Fibroblast of skin of right biceps (primary cell): ENCODE data around the gene EIF2A.
"Not testable (repeated sequence)": the region's sequence is repeated elsewhere in the genome, so short reads cannot be mapped to it uniquely, and the experiment has no call there.

Source experiments
- DNase-seq: peaks from one replicate; pipeline ENCODE4 v3.0.0-alpha.2; 2013

Gene EIF2A

DNA sequence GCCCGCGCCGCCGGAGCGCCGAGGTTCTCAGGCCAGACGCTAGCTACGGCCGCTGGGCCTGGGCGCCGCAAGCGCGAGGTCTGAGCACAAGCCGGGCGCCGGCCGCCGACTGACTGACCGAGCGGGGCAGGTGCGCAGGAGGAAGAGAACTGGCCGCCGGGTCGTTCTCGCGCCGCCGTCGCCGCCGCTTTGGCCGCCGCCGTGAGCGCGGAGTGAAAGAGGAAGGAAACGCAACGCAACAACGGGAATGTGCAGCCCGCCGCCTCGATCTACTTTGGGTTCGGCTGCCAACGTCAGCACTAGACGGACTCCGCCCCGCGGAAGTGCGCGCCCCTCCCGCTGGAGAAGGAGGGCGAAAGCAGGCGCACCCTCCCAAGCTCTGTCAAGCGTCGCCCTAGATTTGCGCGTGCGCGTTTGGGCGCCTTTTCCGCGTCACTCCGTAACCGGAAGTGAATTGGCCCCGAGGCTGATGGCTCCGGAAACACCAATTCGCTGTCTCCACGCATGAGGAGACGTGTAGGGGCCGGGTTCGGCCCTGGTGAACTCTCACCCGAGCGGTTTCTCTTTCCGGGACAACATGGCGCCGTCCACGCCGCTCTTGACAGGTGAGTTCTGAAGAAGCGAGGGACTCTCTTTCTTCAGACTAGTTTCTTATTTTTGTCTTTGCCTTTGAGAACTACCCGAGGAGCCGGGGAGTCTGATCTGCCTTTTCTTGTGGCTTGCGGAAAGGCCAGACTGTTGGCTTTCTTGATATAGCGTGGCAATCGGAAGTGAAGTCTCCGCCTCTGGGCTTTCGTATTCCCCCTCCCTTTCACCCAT lies at the start of gene EIF2A, which contains the start of gene SERP1:
EIF2A (plus strand) TSS at position 562 of the 819 bp plus-strand sequence; CDS start at position 578, 16 bp downstream.
SERP1 (minus strand) TSS at position 271 of the 819 bp plus-strand sequence. CDS start 361 bp downstream, outside the sequence.
- peak; percentile 99 for DNase-seq

DNA sequence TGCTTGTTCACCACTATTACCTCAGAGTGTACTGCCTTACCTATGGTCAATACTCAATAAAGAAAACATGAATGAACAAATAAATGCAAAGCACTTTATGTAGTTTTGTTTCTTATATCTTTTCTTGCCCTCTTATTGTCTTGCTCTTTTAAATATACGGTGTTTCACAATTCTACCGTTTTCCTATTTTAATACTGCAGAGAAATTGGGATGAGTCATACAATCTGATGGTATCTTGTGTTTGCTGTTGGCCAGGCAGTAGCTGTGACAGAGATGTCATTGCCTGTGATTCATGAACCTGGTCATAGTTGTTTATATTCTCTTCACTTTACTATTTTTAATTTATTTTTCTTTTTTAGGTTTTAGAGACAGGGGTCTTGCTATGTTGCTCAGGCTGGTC lies 48.6 kb upstream of the EIF2A start:
- peak; percentile 59 for DNase-seq

DNA sequence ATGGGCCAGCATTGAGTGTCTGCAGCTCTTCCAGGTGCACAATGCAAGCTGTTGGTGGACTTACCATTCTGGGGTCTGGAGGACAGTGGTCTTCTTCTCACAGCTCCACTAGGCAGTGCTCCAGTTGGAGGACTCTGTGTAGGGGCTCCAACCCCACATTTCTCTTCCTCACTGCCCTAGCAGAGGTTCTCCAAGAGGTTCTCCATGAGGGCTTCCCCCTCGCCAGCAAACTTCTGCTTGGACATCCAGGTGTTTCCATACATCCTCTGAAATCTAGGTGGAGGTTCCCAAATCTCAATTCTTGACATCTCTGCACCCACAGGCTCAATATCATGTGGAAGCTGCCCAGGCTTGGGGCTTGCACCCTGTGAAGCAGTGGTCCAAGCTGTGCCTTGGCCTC lies 45.6 kb upstream of the EIF2A start:
- DNase-seq, result not testable (repeated sequence)

DNA sequence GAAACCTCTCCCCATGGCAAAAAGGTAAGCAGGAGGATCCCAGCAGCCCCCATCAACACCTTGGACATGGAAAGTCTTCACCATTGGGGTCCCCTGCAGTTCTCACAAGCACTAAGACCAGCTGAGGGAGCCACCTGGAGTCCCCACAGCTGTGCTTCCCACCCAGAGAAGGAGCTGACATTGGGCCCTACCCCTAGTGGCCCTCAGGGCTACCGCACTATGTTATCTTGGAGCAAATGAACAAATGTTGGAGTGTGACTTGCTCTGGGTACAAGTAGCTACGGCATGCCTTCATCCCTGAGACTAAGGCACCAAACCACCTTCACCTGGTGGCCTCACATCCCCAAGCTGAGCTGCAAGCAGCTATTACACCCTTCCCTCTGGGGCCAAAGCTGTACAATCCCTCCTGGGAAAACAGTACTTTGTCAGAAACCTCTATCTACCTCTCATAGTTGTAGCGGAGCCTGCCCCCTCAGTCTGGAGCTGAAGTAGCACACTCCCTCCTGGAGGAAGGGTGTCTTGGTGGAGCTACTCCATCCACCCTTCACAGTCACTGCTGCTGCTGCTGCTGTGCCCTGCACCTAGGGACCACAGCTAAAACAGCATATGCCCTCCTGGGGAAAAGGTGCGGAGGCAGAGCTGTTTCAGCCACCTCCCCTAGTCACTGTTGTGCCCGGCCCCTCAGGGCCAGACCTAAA lies 43.0 kb upstream of the EIF2A start:
- no peak for DNase-seq

DNA sequence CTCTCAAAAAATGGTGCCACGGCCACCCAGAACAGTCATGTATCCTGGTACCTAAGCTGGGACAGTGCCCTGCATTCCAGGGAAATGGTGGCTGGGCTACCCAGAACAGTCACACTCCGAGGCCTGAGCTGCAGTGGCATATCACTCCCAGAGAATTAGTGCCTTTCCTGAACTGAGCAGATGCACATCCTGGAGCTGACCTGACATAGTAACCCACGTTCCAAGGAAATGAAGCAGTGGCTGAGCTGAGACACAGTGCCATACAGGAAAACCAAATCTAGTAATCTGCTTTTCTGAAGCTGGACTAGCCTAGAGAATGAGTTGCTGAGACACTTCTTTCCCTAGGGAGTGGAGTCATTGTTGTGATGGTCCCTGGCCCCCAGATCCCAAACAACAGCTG lies 42.1 kb upstream of the EIF2A start:
- DNase-seq, result no peak

DNA sequence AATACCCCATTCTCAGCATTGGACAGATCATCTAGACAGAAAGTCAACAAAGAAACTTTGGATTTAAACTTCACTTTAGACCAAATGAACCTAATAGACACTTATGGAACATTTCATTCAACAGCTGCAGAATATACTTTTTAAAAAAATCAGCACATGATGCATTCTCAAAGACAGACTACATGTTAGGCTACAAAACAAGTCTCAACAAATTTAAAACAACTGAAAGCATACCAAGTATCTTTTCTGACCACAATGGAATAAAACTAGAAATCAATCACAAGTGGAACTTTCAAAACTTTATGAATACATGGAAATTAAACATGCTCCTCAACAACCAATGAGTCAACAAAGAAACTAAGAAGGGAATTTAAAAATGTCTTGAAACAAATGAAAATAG lies 38.2 kb upstream of the EIF2A start:
- no peak for DNase-seq

DNA sequence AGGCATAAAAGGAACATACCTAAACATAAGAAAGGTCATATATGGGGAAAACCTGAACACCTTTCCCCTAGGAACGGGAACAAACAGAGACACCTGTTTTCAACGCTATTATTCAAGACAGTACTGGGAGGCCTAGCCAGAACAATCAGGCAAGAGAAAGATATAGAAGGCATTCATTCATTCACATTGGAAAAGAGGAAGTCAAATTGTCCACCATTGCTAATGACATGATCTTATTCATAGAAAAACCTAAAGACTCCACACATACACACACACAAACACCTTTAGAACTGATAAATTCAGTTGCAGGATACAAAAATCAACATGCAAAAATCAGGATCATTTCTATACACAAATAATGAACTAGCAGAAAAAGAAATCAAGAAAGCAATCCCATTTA lies 36.8 kb upstream of the EIF2A start:
- DNase-seq, result no peak

DNA sequence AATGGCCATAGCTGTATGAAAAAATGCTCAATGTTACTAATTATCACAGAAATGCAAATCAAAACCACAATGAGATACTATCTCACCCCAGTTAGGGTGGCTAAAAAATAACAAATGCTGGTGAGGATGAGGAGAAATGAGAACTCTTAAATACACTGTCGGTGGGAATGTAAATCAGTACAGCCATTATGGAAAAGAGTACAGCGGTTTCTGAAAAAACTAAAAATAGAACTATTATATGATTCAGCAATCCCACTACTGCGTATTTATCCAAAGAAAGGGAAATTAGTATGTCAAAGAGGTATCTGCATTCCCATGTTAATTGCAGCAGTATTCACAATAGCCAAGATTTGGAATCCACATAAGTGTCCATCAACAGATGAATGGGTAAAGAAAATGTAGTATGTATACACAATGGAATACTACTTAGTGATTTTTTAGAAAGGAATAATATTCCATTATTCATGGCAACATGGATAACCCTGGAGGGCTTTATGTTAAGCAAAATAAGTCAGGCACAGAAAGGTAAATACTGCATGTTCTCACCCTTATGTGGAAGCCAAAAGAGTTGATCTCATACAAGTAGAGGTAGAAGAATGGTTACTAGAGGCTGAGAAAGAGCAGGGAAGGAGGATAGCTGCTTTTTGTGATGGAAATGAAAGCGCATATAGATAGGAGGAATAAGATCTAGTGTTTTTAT lies 35.3 kb upstream of the EIF2A start:
- DNase-seq, result peak; percentile 36

DNA sequence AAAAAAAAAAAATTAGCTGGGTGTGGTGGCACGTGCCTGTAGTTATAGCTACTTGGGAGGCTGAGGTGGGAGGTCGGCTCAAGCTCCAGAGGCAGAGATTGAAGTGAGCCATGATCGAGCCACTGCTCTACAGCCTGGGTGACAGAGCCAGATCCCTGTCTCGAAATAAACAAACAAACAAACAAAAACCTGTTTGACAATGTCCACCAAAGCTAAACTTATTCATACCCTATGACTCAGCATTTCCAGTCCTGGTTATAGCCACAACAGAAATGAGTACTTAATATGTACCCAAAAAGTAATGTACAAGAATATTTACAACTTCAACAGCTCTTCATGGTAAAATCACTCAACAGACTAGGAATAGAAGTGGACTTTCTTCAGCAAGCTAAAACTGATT lies 31.4 kb upstream of the EIF2A start:
- no peak for DNase-seq

DNA sequence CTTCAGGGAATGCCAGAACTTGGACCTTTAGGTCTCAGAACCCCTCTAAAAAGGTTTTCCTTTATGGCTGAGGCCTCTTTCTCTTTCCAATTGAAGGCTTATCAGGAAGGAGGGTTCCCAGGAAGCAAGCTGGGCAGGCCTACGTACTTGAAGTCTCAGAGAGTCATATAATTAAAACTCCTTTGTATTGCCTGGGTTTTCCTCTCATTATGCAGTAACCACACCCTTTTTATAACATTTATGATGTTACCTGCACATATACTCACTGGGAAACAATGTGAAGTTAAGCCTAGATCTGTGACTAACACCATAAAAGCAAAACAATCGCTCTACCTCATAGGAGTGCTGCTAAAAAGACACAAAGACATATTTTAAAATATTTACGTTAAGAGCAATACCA lies 27.6 kb upstream of the EIF2A start:
- DNase-seq, result no peak

DNA sequence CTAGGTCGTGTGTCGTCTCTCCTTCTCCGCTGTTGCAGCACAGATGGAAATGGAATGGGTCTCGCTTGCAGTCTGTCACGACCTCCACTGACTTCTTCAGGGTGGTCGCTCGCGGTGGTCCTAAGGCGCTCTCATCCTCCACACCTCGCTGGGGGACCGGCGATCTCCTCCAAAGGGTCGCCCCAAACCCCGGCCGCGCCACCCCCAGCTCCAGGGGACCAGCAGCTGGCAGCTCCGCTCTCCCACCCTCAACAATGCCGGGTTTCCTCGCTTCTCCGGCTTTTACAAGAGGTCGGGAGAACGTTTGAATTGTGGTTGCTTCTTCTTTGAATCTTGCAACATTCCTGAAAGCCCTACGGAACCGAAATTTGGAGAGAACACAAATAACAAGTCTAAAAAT lies 26.2 kb upstream of the EIF2A start:
- no peak for DNase-seq

DNA sequence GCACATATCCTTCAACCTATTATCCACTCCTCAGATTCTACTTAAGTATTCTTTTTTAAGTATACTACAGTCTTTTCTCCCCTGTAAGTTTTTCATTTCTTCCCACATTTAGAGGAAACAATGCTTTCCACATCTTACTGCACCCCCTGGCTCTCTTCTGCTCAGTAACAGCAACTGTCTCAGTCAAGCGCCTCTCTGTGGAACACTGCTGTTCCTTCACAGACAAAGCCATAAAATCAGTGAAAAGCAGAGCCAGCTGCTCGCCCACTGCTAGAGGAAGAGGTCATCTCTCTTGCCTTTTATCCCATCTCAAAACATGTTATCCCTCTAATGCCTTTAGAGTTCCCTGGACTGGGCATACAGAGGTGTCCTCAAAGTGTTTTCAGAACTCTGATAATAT lies 25.1 kb upstream of the EIF2A start:
- DNase-seq, result no peak

DNA sequence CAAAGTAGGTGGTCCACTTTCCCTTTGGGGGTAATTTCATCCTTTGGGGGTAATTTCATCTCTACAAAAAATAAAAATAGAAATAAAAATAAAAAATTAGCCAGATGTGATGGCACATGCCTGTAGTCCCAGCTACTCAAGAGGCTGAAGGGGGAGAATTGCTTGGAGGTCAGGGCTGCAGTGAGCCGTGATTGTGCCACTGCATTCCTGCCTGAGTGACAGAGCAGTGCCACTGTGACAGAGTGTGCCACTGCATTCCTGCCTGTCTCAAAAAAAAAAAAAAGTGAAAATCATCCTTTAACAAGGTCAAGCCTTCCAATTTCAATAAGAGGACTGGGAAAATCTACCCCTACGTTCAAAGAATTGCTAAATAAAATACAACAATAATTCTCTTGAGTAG lies 23.0 kb upstream of the EIF2A start:
- no peak for DNase-seq

DNA sequence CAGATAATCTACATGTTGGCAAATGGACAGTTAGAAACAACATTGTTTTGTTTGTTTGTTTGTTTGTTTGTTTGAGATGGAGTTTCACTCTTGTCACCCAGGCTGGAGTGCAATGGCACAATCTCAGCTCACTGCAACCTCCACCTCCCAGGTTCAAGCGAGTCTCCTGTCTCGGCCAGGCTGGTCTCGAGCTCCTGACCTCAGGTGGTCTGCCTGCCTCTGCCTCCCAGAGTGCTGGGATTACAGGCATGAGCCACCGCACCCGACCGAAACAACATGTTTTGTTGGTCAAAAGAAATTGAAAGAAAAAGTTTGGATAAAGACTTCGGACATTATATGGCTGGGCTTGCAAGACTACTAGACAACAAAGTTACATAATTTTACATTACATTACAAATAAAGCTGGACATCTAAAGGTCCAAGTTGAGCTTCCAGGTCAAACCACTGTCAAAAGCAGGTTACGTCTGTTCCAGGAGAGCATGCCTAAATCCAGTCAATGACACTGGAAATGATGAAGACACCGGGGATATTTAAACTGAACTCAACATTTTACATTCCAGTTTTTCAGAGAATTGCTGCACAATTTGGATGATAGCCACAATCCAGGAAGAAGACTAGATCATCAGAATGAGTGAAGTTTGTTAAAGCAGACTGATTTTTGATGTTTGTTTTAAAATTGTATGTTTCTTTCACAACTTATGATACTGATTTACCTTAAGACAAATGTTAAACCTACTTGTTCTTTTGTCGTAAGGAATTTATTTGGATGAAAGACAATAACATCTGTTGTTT lies 18.9 kb upstream of the EIF2A start:
- no peak for DNase-seq

DNA sequence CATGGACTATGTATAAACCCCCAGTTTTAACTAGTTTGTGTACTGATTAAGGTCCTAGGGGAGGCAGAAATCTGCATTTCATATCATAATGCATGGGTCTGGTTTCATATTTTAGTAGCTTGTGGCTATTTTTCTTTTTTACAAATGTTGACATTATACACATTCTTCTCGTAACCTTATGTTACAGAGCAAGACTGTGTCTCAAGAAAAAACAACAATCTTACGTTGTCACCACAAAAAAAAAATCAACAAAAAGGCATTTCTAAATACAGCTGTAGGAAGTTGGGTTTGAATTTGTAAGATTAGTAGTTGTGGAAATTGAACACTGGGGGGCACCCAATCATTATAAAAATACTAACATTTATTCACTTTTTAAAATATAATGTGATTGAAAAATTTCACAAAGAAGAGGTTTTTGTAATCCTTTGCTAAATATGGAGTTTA lies 18.2 kb upstream of the EIF2A start:
- peak; percentile 33 for DNase-seq

DNA sequence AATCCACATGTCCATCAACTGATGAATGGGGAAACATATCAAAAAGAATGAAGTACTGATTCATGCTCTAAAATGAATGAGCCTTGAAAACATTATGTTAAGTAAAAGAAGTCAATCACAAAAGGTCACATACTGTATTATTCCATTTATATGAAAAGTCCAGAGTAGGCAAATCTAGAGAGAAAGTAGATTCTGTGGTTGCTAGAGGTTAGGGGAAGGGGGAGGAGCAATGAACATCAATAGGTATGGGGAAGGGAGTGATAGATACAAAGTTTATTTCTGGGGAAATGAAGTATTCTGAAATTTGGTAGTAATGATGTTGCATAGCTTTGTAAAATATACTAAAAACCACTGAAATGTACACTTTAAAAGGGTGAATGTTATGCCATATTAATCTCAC lies 14.8 kb upstream of the EIF2A start:
- no peak for DNase-seq

DNA sequence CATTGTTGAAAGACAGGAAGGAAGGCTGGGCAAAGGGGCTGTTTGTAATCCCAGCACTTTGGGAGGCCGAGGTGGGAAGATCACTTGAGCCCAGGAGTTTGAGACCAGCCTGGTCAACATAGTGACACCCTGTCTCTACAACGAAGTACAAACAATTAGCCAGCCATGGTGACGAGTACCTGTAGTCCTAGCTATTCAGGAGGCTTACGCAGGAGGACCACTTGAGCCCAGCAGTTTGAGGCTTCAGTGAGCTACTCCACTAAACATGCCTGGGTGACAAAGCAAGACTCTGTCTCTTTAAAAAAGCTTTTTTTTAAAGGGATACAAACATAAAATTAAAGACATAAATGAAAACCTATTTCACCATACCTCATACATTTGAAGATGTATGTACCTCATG lies 11.4 kb upstream of the EIF2A start:
- no peak for DNase-seq

DNA sequence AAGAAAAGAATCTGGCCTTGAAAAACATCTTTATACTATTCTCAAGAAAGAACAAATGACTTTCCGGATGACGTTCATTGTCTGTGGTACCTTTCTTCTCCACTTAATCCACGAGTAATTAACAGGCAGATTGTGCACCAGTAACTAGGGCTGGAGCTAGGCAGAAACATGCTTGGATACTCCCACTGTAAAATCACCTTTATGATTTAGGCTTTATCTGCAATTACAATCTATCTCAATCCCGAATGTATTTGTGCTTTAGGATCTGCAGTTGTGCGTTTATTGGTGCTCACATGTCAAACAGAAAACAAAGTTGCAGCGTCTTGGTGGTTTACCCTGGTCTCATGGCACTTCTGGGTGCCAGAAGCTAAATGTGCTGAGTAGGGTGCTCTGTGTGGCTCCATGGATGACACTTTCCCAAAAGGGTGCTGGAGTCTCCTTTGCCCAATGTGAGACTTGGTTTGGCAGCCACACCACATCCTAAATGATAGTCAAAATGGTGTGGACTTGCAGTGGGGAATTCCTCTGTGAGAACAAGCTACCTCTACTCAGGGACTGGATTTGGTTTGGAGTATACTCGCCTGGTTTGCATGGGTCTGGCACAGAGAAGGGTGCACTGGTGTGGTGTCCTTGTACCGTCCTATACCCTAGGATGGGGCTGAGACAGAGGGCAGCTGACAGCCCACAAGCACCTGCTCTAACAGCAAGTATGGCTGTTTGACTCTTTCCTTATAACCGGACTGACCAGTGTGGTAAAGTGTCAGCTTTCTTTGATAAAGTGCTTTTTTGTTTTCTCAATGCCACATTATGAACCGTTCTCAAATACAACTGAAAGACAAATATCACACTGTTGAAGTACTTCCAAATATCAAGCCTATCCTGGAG lies 8.0 kb upstream of the EIF2A start:
- DNase-seq, result no peak

DNA sequence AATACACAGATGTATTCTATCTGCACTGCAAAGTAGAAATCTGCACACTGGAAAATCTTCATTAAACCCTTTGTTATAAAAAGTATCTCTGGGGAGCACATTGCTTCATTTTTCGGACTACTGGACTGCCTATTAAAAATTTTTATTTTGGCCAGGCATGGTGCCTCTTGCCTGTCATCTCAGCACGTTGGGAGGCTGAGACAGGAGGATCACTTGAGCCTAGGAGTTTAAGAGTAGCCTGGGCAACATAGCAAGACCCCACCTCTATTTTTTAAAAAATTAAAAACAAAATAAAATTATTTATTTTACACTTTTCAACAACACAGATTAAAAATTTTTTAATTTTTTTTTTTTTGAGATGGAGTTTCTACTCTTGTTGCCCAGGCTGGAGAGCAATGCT lies 6.3 kb upstream of the EIF2A start:
- no peak for DNase-seq

DNA sequence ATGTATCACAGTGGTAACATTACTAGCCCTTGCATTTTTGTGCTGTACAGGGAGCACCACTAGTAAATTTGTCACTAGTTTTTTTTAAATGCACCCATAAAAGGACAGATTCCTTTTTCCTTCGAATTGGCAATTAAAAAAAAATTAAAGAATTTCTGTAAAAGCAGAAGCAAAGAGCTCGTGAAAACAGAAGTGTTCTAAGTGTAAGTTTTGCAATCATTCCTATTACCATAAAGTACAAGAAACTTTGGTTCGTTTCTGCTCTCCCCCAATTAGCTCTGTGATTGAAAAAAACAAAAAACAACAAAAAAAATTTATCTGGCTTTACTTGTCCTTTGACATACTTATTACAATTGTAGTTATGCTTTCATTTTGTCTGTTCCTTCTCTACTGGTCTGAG lies 5.6 kb upstream of the EIF2A start:
- no peak for DNase-seq

DNA sequence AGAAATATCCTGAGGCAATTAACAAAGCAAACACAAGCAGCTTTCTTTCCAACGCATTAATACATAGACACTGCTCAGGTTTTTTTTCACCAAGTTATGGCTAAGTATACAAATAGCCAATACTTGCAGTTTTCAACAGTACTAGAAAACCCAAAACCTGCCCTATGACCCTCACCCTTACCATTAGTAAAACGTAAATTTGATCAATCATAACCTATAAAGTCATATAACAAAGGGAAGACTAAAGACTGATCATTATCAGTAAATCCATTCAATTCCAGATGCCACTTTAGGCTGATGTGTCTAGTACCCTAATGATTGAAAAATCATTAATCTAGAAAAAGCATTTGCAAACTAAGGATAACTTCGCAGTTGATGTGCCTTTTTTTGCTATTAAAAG lies 3.5 kb upstream of the EIF2A start:
- DNase-seq, result no peak

DNA sequence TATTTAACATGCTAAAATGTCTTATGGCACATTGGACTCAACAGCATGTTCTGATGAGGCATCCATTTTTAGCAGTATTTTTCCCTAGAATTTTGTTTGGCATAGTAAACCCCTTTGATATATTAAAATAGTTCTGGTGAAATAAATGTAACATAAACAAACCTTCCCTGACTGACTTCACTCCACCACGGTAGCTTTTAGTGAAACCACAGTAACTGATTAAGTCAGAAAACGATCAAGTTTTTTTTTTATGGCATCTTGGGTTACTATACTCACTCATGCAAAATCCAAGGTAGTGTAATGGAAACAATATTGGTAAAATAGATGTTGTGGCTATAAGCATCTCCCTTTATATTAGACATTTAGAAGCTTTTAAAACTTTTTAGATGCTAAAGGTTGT lies 3.1 kb upstream of the EIF2A start:
- DNase-seq, result no peak
